Uterus (tissue), 4 donors: Measurements from ENCODE around the gene IRX5. TPM values are rescaled to one million over a fixed set of nuclear protein-coding genes. Genes with fewer than 3 reads are reported as not detected.

ENCODE experiments used
- DNase-seq, 2 donors: peaks; one replicate each; pipeline ENCODE4 v3.0.0-alpha.2; 2019 to 2020
- H3K27ac ChIP-seq, 2 donors: fragments of 200-600 bp; sonication (generic); 1 replicate in 1 of 2; 2 replicates in 1 of 2; pipeline ENCODE4 v1.5.1; 2016 to 2018
- H3K27me3 ChIP-seq, 2 donors: fragments of 200-600 bp; sonication (generic); one replicate each; pipeline ENCODE4 v1.5.1; 2018 to 2019; ENCODE audit warnings: control low read depth in 1 of 2
- H3K36me3 ChIP-seq, 2 donors: fragments of 200-600 bp; sonication (generic); one replicate each; pipeline ENCODE4 v1.5.1; 2019; ENCODE audit warnings: control low read depth in 1 of 2
- H3K4me1 ChIP-seq, 2 donors: fragments of 200-600 bp; sonication (generic); one replicate each; pipeline ENCODE4 v1.5.1; 2018 to 2019; ENCODE audit warnings: control low read depth in 1 of 2
- H3K4me3 ChIP-seq, 2 donors: fragments of 200-600 bp; sonication (generic); 1 replicate in 1 of 2; 2 replicates in 1 of 2; pipeline ENCODE4 v1.5.1; 2018 to 2019; ENCODE audit warnings: mild to moderate bottlenecking in 1 of 2
- H3K9me3 ChIP-seq, 2 donors: fragments of 200-600 bp; sonication (generic); one replicate each; pipeline ENCODE4 v1.5.1; 2019; ENCODE audit warnings: control low read depth in 1 of 2
- CTCF ChIP-seq, 4 experiments: fragments of 200-600 bp in 2 of 4; fragments of 450-650 bp in 2 of 4; sonication (generic) in 2 of 4; IDR thresholded peaks; one replicate each; pipeline ENCODE4 v1.5.1; 2016 to 2019; ENCODE audit warnings: antibody characterized with exemption in 4 of 4, mild to moderate bottlenecking in 2 of 4, moderate library complexity in 1 of 4
- POLR2A ChIP-seq, 2 donors: fragments of 450-650 bp; IDR thresholded peaks; one replicate each; pipeline ENCODE4 v1.6.1; 2016; ENCODE audit warnings: antibody characterized with exemption in 2 of 2, mild to moderate bottlenecking in 1 of 2, moderate library complexity in 1 of 2
- intact Hi-C: fragments of 100-400 bp; cut with DNase I; formaldehyde crosslinking; loops from one replicate; pipeline ENCODE4 v1.15.1; 2023; ENCODE audit warnings: low total_unique reads
- total RNA-seq, 4 donors: library from RNA; depleted of rRNA in 3 of 4; stranded (reverse); fragments of >200 nt in 3 of 4; gene quantifications; one replicate each; pipeline versions ENCODE4 v1.1.0 to v1.2.4, GENCODE V29; 2014 to 2023
- donor health status: DM: yes; HTN: yes; CAD: no.

Gene IRX5
- total RNA-seq, 4 donors from 2014 or later: 0.49 to 0.62 TPM; not detected in 2

- Histone ChIP-seq H3K36me3 (no peaks in the 10 kb centered on the region), H3K27ac (no peak overlapping the region), H3K27me3 (peaks cover 0 to 42% of the 10 kb centered on the region in 2 donors), H3K4me1 (no peaks in the 10 kb centered on the region), H3K9me3 (no peaks in the 10 kb centered on the region), H3K4me3 (no peak overlapping the region)
- DNase-seq: no peak
- TF ChIP-seq POLR2A (IDR thresholded peaks at IDR 0.05) (no peak), CTCF (IDR thresholded peaks at IDR 0.05) (no peak)
- intact Hi-C loops: no loop called here
Measured at GRCh38 chr16:54926166-54926838, 4.4 kb upstream of the IRX5 start.

- peak overlapping the region in 1 of 2 donors; percentile 70 for H3K4me3 ChIP-seq
- H3K9me3 ChIP-seq: no peaks in the 10 kb centered on the region
- H3K27me3 ChIP-seq: peaks cover 3 to 50% of the 10 kb centered on the region in 2 donors
- H3K36me3 ChIP-seq: no peaks in the 10 kb centered on the region
- H3K4me1 ChIP-seq: no peaks in the 10 kb centered on the region
- intact Hi-C loops: no loop called here
- DNase-seq: no peak
- peak overlapping the region in 1 of 2 donors; percentile 60 for H3K27ac ChIP-seq
- no peak for TF ChIP-seq POLR2A (IDR thresholded peaks at IDR 0.05)
- no peak for TF ChIP-seq CTCF (IDR thresholded peaks at IDR 0.05)
Measured at GRCh38 chr16:54927125-54928015, 3.3 kb upstream of the IRX5 start.

GRCh38 chr16:54928016-54928356 lies 2.7 kb upstream of the IRX5 start:
- peak overlapping the region; percentile 37 to 70 for H3K4me3 ChIP-seq
- H3K27ac ChIP-seq: peak overlapping the region in 1 of 2 donors; percentile 60
- no peaks in the 10 kb centered on the region for H3K4me1 ChIP-seq
- no peak for DNase-seq
- no peaks in the 10 kb centered on the region for H3K36me3 ChIP-seq
- intact Hi-C loops: no loop called here
- no peaks in the 10 kb centered on the region for H3K9me3 ChIP-seq
- TF ChIP-seq POLR2A (IDR thresholded peaks at IDR 0.05) (no peak), CTCF (IDR thresholded peaks at IDR 0.05) (no peak)
- H3K27me3 ChIP-seq: peaks cover 9 to 55% of the 10 kb centered on the region in 2 donors

GRCh38 chr16:54928411-54929089 lies 2.1 kb upstream of the IRX5 start:
- H3K4me3 ChIP-seq: peak overlapping the region; percentile 37 to 70
- intact Hi-C loops: no loop called here
- no peaks in the 10 kb centered on the region for H3K36me3 ChIP-seq
- peaks cover 9 to 59% of the 10 kb centered on the region in 2 donors for H3K27me3 ChIP-seq
- TF ChIP-seq CTCF (IDR thresholded peaks at IDR 0.05) (peak in 2 of 4 experiments; percentile 31 to 53), POLR2A (IDR thresholded peaks at IDR 0.05) (peak in 1 of 2 donors; percentile 13)
- H3K9me3 ChIP-seq: no peaks in the 10 kb centered on the region
- H3K4me1 ChIP-seq: no peaks in the 10 kb centered on the region
- DNase-seq: peak; percentile 51 to 55
- H3K27ac ChIP-seq: peak overlapping the region; percentile 60 to 78
